ENCODE measurements around the gene PLXNB3. TPM values are rescaled to one million over a fixed set of nuclear protein-coding genes. Genes with fewer than 3 reads are reported as not detected.

Gene PLXNB3
- total RNA-seq, 4 donors from 2014 or later = 3.1 to 46.2 (median 24.7) TPM

DNA sequence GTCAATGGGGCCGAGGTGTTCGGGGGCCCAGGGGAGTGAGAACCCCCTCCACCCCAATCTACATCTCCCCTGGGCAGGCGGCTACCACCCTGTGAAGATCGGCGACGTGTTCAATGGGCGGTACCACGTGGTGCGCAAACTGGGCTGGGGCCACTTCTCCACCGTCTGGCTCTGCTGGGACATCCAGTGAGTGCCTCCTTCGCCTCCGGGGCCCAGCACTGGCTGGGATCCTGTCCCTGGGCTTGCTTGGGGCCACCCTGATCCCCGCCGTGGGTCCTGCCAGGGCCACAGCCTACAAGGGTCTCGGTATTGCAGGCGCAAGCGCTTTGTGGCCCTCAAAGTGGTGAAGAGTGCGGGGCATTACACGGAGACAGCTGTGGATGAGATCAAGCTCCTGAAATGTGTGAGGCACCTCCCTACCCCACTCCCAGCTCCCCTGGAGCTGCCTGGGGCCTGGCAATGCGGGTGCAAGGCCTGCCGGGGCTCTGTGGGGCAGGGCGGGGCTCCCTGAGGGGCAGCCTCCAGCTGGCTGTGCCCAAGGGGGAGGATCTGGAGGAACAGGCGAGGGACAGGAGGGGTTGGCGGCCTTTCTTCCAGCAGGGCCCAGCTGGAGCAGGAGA is 17.5 kb downstream of the PLXNB3 start:
- no peak for DNase-seq
- H3K4me3 ChIP-seq = peak overlapping the region in 1 of 4 donors; percentile 13
- in situ Hi-C loops (cut with MboI; ENCODE audit: low pct_ligation_motif_present in 1 of 4, low pct_unique_long_range_greater_than_20kb in 1 of 4, low sequenced_read_pairs in 3 of 4) = loop anchor here in 1 of 4 donors (25.0 kb wide), 1 partner anchor 156 kb away; the partner anchor contains the start of genes ARHGAP4, NAA10 and RENBP
- whole genome bisulfite sequencing, 2 donors (ENCODE audit: low coverage in 1 of 2) = 68% methylated on average over 20 of the region's 24 CpGs; no CpG with 5 or more reads in 1 of the 2 donors
- no peaks in the 10 kb centered on the region for H3K36me3 ChIP-seq
- H3K9me3 ChIP-seq = no peaks in the 10 kb centered on the region
- intact Hi-C loops (cut with DNase I; ENCODE audit: low total_unique reads) = no loop called here
- TF ChIP-seq, protein P1, sequence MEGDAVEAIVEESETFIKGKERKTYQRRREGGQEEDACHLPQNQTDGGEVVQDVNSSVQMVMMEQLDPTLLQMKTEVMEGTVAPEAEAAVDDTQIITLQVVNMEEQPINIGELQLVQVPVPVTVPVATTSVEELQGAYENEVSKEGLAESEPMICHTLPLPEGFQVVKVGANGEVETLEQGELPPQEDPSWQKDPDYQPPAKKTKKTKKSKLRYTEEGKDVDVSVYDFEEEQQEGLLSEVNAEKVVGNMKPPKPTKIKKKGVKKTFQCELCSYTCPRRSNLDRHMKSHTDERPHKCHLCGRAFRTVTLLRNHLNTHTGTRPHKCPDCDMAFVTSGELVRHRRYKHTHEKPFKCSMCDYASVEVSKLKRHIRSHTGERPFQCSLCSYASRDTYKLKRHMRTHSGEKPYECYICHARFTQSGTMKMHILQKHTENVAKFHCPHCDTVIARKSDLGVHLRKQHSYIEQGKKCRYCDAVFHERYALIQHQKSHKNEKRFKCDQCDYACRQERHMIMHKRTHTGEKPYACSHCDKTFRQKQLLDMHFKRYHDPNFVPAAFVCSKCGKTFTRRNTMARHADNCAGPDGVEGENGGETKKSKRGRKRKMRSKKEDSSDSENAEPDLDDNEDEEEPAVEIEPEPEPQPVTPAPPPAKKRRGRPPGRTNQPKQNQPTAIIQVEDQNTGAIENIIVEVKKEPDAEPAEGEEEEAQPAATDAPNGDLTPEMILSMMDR (IDR thresholded peaks at IDR 0.05) = no peak
- TF ChIP-seq EP300 (IDR thresholded peaks at IDR 0.05; ENCODE audit: low read depth) = no peak
- no peak for TF ChIP-seq POLR2A (IDR thresholded peaks at IDR 0.05)
- TF ChIP-seq POLR2AphosphoS5 (IDR thresholded peaks at IDR 0.05) = no peak
- peaks cover 4 to 21% (median 11%) of the 10 kb centered on the region in 4 donors for H3K4me1 ChIP-seq
- peaks cover 3% of the 10 kb centered on the region for H3K27me3 ChIP-seq
- H3K27ac ChIP-seq = peak overlapping the region; percentile 64 to 80 (median 79)

DNA sequence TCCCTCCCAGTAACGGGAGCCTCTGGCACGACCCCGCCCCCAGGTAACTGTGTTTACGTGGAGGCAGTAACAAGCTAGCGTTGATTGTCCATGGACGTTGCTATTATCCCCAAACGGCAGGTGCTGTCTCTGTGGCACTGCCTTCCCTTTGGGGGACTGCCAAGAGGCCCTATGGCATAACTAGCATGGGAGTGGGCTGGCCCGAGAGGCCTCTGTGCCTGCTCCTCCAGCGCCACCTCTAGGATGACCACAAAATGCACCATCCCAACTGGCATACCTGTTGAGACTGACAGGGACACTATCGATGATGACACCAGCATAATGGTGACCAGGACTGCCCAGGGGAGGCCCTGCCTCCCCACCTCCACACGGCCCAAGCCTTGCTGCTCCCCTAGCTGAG is 18.3 kb downstream of the PLXNB3 start:
- Histone ChIP-seq H3K9me3 (no peaks in the 10 kb centered on the region), H3K27ac (peak overlapping the region in 3 of 4 donors; percentile 79 to 80 (median 79)), H3K4me1 (peaks cover 4 to 21% (median 11%) of the 10 kb centered on the region in 4 donors), H3K27me3 (peaks cover 3% of the 10 kb centered on the region), H3K36me3 (no peaks in the 10 kb centered on the region), H3K4me3 (no peak overlapping the region)
- no peak for TF ChIP-seq EP300 (IDR thresholded peaks at IDR 0.05; ENCODE audit: low read depth)
- TF ChIP-seq, protein P1 (IDR thresholded peaks at IDR 0.05) = no peak
- no peak for TF ChIP-seq POLR2AphosphoS5 (IDR thresholded peaks at IDR 0.05)
- no peak for DNase-seq
- in situ Hi-C loops (cut with MboI; ENCODE audit: low pct_ligation_motif_present in 1 of 4, low pct_unique_long_range_greater_than_20kb in 1 of 4, low sequenced_read_pairs in 3 of 4) = loop anchor here in 1 of 4 donors (25.0 kb wide), 1 partner anchor 155 kb away; the partner anchor contains the start of genes ARHGAP4, NAA10 and RENBP
- 43% methylated on average over 11 of the region's 11 CpGs; no CpG with 5 or more reads in 1 of the 2 donors for WGBS, 2 donors (ENCODE audit: low coverage in 1 of 2)
- intact Hi-C loops (cut with DNase I; ENCODE audit: low total_unique reads) = no loop called here

DNA sequence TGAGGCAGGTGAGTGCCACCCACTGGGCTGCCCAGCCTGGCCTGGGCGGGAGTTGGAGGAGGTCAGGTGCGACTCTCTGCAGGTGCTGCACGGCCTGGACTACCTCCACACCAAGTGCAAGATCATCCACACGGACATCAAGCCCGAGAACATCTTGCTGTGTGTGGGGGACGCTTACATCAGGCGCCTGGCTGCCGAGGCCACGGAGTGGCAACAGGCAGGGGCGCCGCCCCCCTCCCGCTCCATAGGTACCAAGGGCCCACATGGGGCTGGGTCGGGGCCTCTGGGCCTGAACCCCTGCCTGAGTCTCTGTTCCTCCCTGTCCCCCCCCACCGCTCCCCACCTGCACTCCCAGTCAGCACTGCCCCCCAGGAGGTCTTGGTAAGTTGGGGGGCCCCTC is 18.8 kb downstream of the PLXNB3 start:
- intact Hi-C loops (cut with DNase I; ENCODE audit: low total_unique reads) (no loop called here), in situ Hi-C loops (cut with MboI; ENCODE audit: low pct_ligation_motif_present in 1 of 4, low pct_unique_long_range_greater_than_20kb in 1 of 4, low sequenced_read_pairs in 3 of 4) (loop anchor here in 1 of 4 donors (25.0 kb wide), 1 partner anchor 154 kb away; the partner anchor contains the start of genes ARHGAP4, NAA10 and RENBP)
- 93% methylated on average over 14 of the region's 14 CpGs; no CpG with 5 or more reads in 1 of the 2 donors for WGBS, 2 donors (ENCODE audit: low coverage in 1 of 2)
- H3K27ac ChIP-seq = no peak overlapping the region
- H3K4me3 ChIP-seq = no peak overlapping the region
- TF ChIP-seq POLR2A (IDR thresholded peaks at IDR 0.05) = no peak
- peaks cover 4 to 21% (median 11%) of the 10 kb centered on the region in 4 donors for H3K4me1 ChIP-seq
- peaks cover 3% of the 10 kb centered on the region for H3K27me3 ChIP-seq
- no peak for DNase-seq
- no peaks in the 10 kb centered on the region for H3K36me3 ChIP-seq
- H3K9me3 ChIP-seq = no peaks in the 10 kb centered on the region

DNA sequence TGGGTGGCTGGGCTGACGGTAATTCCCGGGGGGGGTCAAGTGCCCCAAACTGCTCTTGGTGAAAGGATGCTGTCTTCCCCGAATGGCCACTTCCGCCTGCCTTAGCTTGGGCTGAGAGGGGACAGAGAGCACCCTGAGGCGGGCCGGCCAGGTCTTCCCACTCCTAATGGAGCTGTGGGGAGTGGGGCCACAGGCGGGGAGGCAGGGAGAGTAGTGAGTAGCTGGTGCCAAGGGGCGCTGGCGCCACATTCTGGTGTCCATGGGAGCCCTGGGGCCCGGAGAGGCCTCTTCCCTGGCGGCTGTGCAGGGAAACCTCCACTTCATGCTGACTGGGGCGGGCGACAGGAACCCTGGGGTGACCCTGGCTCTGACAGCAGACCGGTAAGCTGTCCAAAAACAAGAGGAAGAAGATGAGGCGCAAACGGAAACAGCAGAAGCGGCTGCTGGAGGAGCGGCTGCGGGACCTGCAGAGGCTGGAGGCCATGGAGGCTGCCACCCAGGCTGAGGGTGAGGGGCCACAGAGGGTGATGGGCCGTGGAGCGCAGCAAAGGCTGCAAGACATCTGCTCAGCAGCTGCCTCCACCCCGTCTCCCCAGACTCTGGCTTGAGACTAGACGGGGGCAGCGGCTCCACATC is 19.4 kb downstream of the PLXNB3 start:
- no peak overlapping the region for H3K4me3 ChIP-seq
- whole genome bisulfite sequencing, 2 donors (ENCODE audit: low coverage in 1 of 2) = 89% methylated on average over 21 of the region's 24 CpGs; no CpG with 5 or more reads in 1 of the 2 donors
- no peak for DNase-seq
- H3K9me3 ChIP-seq = no peaks in the 10 kb centered on the region
- H3K27me3 ChIP-seq = peaks cover 3% of the 10 kb centered on the region
- intact Hi-C loops (cut with DNase I; ENCODE audit: low total_unique reads) = no loop called here
- peaks cover 4 to 21% (median 11%) of the 10 kb centered on the region in 4 donors for H3K4me1 ChIP-seq
- H3K27ac ChIP-seq = no peak overlapping the region
- in situ Hi-C loops (cut with MboI; ENCODE audit: low pct_ligation_motif_present in 1 of 4, low pct_unique_long_range_greater_than_20kb in 1 of 4, low sequenced_read_pairs in 3 of 4) = loop anchor here in 1 of 4 donors (25.0 kb wide), 1 partner anchor 154 kb away; the partner anchor contains the start of genes ARHGAP4, NAA10 and RENBP
- TF ChIP-seq, protein P1 (IDR thresholded peaks at IDR 0.05) = no peak
- TF ChIP-seq POLR2A (IDR thresholded peaks at IDR 0.05) = no peak
- TF ChIP-seq POLR2AphosphoS5 (IDR thresholded peaks at IDR 0.05) = no peak
- no peak for TF ChIP-seq EP300 (IDR thresholded peaks at IDR 0.05; ENCODE audit: low read depth)
- H3K36me3 ChIP-seq = no peaks in the 10 kb centered on the region
